PC-9 (cell line): ENCODE measurements around the gene LTBP4.
"Not testable (repeated sequence)": the region's sequence is repeated elsewhere in the genome, so short reads cannot be mapped to it uniquely, and the experiment has no call there.

Experiments
- EZH2 ChIP-seq: fragments of 200-600 bp; sonication (generic); IDR thresholded peaks from 2 replicates; pipeline ENCODE4 v1.8.0; 2017; ENCODE audit warnings: antibody characterized with exemption, low read depth
- TF ChIP-seq, protein P1 (sequence below): fragments of 200-600 bp; sonication (generic); conservative IDR thresholded peaks from 2 replicates; pipeline ENCODE4 v1.6.1; 2017; ENCODE audit warnings: mixed run types, antibody characterized with exemption, mild to moderate bottlenecking, moderate library complexity

DNA sequence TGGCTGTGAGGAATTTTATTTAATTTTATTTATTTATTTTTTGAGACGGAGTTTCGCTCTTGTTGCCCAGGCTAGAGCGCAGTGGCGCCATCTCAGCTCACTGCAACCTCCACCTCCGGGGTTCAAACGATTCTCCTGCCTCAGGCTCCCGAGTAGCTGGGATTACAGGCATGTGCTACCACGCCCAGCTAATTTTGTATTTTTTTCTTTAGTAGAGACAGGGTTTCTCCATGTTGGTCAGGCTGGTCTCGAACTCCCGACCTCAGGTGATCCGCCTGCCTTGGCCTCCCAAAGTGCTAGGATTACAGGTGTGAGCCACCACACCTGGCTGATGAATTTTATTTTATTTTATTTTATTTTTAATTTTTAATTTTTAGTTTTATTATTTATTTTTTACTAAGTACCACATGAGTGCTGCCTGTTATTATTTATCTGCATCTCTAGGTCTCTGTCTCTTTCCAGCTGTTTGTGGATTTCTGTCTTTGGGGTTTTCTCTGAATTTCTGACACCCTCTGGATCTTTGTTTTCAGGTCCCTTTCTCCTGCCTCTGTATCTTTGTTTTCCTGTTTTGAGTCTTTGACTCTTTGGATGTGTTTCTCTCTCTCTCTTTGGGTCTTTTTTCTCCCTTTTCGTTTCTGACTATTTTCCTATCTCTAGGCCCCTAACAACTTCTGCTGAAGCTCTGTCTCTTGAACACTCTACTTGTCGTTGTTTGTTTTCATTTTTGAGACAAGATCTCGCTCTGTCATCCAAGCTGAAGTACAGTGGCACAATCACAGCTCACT lies 23.4 kb downstream of the LTBP4 start:
- TF ChIP-seq, protein P1, sequence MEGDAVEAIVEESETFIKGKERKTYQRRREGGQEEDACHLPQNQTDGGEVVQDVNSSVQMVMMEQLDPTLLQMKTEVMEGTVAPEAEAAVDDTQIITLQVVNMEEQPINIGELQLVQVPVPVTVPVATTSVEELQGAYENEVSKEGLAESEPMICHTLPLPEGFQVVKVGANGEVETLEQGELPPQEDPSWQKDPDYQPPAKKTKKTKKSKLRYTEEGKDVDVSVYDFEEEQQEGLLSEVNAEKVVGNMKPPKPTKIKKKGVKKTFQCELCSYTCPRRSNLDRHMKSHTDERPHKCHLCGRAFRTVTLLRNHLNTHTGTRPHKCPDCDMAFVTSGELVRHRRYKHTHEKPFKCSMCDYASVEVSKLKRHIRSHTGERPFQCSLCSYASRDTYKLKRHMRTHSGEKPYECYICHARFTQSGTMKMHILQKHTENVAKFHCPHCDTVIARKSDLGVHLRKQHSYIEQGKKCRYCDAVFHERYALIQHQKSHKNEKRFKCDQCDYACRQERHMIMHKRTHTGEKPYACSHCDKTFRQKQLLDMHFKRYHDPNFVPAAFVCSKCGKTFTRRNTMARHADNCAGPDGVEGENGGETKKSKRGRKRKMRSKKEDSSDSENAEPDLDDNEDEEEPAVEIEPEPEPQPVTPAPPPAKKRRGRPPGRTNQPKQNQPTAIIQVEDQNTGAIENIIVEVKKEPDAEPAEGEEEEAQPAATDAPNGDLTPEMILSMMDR, result not testable (repeated sequence)
- not testable (repeated sequence) for TF ChIP-seq EZH2
